Measurements from ENCODE around the gene MTERF2. TPM values are rescaled to one million over a fixed set of nuclear protein-coding genes. Genes with fewer than 3 reads are reported as not detected.

MTERF2 gene
- total and polyA plus RNA-seq, 2 of the 13 experiments (the other 11 are each of a cell fraction or from before 2014, with no cell fraction given) = 8.0 to 11.6 TPM

GRCh38 chr12:106974511-106974910 lies 12.4 kb downstream of the MTERF2 start (continued):
- TF ChIP-seq SOX5 (CRISPR knock-in tag; IDR thresholded peaks at IDR 0.05; ENCODE audit: borderline replicate concordance) (peak; percentile 68; the same call in 1 of the 2 replicates), EP300 (IDR thresholded peaks at IDR 0.05; ENCODE audit: low read depth in 2 of 2, low read length in 2 of 2) (peak in 1 of 2 experiments; percentile 57; a peak in 1 of 4 replicates), EP300 (CRISPR knock-in tag; IDR thresholded peaks at IDR 0.05; ENCODE audit: borderline replicate concordance) (no peak), SMYD3 (CRISPR knock-in tag; IDR thresholded peaks at IDR 0.05) (0 out of 2 replicates have a peak, but pooled peaks have one; percentile 24), DRAP1 (CRISPR knock-in tag; IDR thresholded peaks at IDR 0.05) (0 out of 2 replicates have a peak, but pooled peaks have one; percentile 20), FOXC1 (CRISPR knock-in tag; IDR thresholded peaks at IDR 0.05; ENCODE audit: borderline replicate concordance) (no peak), BHLHE40 (IDR thresholded peaks at IDR 0.05; ENCODE audit: low read length) (peak; percentile 93), USF2 (IDR thresholded peaks at IDR 0.05; ENCODE audit: low read depth, low read length) (no peak), USF2 (CRISPR knock-in tag; IDR thresholded peaks at IDR 0.05; ENCODE audit: borderline replicate concordance) (peak; percentile 54; the same call in 1 of the 2 replicates), NCOA2 (CRISPR knock-in tag; IDR thresholded peaks at IDR 0.05) (peak; percentile 50; the same call in 1 of the 2 replicates), ZNF782 (CRISPR knock-in tag; IDR thresholded peaks at IDR 0.05; ENCODE audit: borderline replicate concordance) (no peak), MBD4 (IDR thresholded peaks at IDR 0.05; ENCODE audit: borderline replicate concordance, low read length) (0 out of 2 replicates have a peak, but pooled peaks have one; percentile 63), HNF1B (CRISPR knock-in tag; IDR thresholded peaks at IDR 0.05) (peak; percentile 72), MLX (CRISPR knock-in tag; IDR thresholded peaks at IDR 0.05) (peak; percentile 98), ZNF614 (CRISPR knock-in tag; IDR thresholded peaks at IDR 0.05; ENCODE audit: borderline replicate concordance) (0 out of 2 replicates have a peak, but pooled peaks have one; percentile 35), ZMYM4 (CRISPR knock-in tag; IDR thresholded peaks at IDR 0.05) (0 out of 2 replicates have a peak, but pooled peaks have one; percentile 20), RERE (CRISPR knock-in tag; IDR thresholded peaks at IDR 0.05; ENCODE audit: low read depth) (no peak), TCF12 (IDR thresholded peaks at IDR 0.05) (no peak), TCF12 (CRISPR knock-in tag; IDR thresholded peaks at IDR 0.05) (0 out of 2 replicates have a peak, but pooled peaks have one; percentile 57), ZNF768 (CRISPR knock-in tag; IDR thresholded peaks at IDR 0.05) (no peak), TARDBP (CRISPR knock-in tag; IDR thresholded peaks at IDR 0.05) (no peak)
